OCI-LY3 (cell line): ENCODE results near the gene DUOX2.
A peak's percentile ranks its signal among the peaks of the same experiment; 100 is the strongest.
"Not testable (repeated sequence)": the region's sequence is repeated elsewhere in the genome, so short reads cannot be mapped to it uniquely, and the experiment has no call there.

Source experiments
- H2AFZ ChIP-seq: fragments of 200-600, 300-600 bp; shearing (Covaris generic); 2 replicates; pipeline ENCODE4 v1.6.0; 2014; ENCODE audit warnings: antibody characterized with exemption, low read depth, low read length
- H3K27ac ChIP-seq: fragments of 200-600, 300-600 bp; sonication (generic); 2 replicates; pipeline ENCODE4 v1.5.1; 2014; ENCODE audit warnings: mild to moderate bottlenecking, low read length, moderate library complexity, mixed read lengths
- H3K27me3 ChIP-seq: fragments of 200-600, 300-600 bp; sonication (generic); 2 replicates; pipeline ENCODE4 v1.6.1; 2014; ENCODE audit warnings: low read depth, low read length, mixed read lengths
- H3K36me3 ChIP-seq: fragments of 200-600, 300-600 bp; sonication (generic); replicated peaks from 2 replicates; pipeline ENCODE3; 2014; ENCODE audit warnings: low read depth, low read length, mixed read lengths
- H3K4me1 ChIP-seq: fragments of 300-600, 200-600 bp; sonication (generic); 2 replicates; pipeline ENCODE4 v1.6.1; 2014; ENCODE audit warnings: low read length, mixed read lengths
- H3K4me2 ChIP-seq: fragments of 200-600, 300-600 bp; sonication (generic); 2 replicates; pipeline ENCODE4 v1.6.1; 2014; ENCODE audit warnings: low read length, mixed read lengths
- H3K4me3 ChIP-seq: fragments of 300-600, 200-600 bp; sonication (generic); 2 replicates; pipeline ENCODE4 v1.5.1; 2014; ENCODE audit warnings: antibody characterized with exemption, mild to moderate bottlenecking, low read length, moderate library complexity
- H3K79me2 ChIP-seq: fragments of 300-600, 200-600 bp; shearing (Covaris generic); 2 replicates; pipeline ENCODE4 v1.6.1; 2014; ENCODE audit warnings: mild to moderate bottlenecking, low read length, mixed read lengths
- H3K9ac ChIP-seq: fragments of 300-600, 200-600 bp; shearing (Covaris generic); 2 replicates; pipeline ENCODE4 v1.6.0; 2014; ENCODE audit warnings: mild to moderate bottlenecking, low read length, moderate library complexity
- H3K9me3 ChIP-seq: fragments of 200-600, 300-600 bp; shearing (Covaris generic); 2 replicates; pipeline ENCODE4 v1.6.1; 2014; ENCODE audit warnings: low read length, mixed read lengths; ENCODE audit not compliant: insufficient read depth
- H4K20me1 ChIP-seq: fragments of 200-600, 300-600 bp; sonication (generic); 2 replicates; pipeline ENCODE4 v1.6.1; 2016; ENCODE audit warnings: low read length, mixed read lengths; ENCODE audit not compliant: insufficient read depth
- EZH2phosphoT487 ChIP-seq: fragments of 200-600 bp; shearing (Covaris generic); IDR thresholded peaks from 2 replicates; pipeline ENCODE4 v1.6.1; 2018; ENCODE audit warnings: antibody characterized with exemption, mixed run types, low read depth
- TF ChIP-seq, protein P1 (sequence below): fragments of 200-600, 300-600 bp; sonication (generic); IDR thresholded peaks from 2 replicates; pipeline ENCODE4 v1.5.1; 2014; ENCODE audit warnings: antibody characterized with exemption, low read length, low read depth

DUOX2 gene

DNA sequence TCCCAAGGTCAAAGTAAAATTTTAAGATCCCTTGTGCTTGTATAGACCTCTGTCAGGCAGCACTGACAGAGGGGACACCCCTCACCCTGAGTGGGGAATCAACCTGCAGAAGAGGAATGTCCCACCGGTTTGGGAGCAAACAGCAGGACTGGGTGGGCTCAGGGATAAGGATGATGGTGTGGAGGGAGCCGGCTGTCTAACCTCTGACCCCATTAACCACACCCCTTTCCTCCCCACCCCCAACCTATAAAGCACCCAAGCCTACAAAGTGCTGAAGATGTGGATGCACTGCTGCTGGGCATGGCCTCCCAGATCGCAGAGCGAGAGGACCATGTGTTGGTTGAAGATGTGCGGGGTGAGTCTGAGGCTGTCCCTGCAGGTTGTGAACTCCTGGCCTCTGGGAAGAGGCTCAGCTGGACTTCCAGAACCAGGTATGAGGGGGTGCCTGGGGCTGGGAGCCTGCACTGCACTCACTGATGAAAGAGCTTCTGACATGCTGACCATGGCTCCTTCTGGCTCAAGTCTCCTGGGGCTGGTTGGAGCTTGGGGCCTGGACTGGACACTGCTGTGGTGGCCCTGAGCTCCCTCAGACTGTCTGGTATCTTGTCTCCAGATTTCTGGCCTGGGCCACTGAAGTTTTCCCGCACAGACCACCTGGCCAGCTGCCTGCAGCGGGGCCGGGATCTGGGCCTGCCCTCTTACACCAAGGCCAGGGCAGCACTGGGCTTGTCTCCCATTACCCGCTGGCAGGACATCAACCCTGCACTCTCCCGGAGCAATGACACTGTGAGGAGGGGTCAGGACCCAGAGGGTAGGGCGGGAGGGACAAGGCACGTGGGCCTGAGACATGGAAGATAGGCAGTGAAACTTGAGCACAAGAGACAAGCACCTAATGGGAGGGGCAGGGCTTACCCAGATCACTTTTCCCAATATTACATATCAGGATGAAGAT is 25.1 kb upstream of the DUOX2 start:
- Histone ChIP-seq H3K79me2 (no peaks in the 10 kb centered on the region), H3K36me3 (no peaks in the 10 kb centered on the region), H4K20me1 (no peaks in the 10 kb centered on the region), H3K27me3 (no peaks in the 10 kb centered on the region), H3K27ac (no peak overlapping the region), H2AFZ (no peak overlapping the region), H3K4me2 (no peak overlapping the region), H3K4me3 (no peak overlapping the region), H3K9ac (no peak overlapping the region), H3K4me1 (no peaks in the 10 kb centered on the region), H3K9me3 (no peaks in the 10 kb centered on the region)
- TF ChIP-seq EZH2phosphoT487: no peak
- TF ChIP-seq, protein P1, sequence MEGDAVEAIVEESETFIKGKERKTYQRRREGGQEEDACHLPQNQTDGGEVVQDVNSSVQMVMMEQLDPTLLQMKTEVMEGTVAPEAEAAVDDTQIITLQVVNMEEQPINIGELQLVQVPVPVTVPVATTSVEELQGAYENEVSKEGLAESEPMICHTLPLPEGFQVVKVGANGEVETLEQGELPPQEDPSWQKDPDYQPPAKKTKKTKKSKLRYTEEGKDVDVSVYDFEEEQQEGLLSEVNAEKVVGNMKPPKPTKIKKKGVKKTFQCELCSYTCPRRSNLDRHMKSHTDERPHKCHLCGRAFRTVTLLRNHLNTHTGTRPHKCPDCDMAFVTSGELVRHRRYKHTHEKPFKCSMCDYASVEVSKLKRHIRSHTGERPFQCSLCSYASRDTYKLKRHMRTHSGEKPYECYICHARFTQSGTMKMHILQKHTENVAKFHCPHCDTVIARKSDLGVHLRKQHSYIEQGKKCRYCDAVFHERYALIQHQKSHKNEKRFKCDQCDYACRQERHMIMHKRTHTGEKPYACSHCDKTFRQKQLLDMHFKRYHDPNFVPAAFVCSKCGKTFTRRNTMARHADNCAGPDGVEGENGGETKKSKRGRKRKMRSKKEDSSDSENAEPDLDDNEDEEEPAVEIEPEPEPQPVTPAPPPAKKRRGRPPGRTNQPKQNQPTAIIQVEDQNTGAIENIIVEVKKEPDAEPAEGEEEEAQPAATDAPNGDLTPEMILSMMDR: no peak

DNA sequence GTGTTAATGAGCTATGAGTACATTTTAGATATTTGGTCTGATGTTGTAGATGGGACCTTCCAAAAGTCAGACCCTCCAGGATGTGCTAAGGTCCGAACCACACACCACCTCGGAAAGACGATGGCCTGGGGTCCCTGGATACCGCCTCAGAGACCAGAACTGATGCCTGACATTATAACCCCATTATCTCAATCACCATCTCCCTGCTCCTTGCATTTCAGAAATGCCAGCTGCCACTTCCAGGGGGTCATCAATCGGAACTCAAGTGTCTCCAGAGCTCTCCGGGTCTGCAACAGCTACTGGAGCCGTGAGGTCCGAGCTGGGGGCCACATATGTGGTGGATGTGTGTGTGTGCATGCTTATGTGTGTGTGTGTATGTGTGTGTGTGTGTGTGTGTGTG is 23.7 kb upstream of the DUOX2 start:
- Histone ChIP-seq H3K9ac (no peak overlapping the region), H3K36me3 (no peaks in the 10 kb centered on the region), H2AFZ (no peak overlapping the region), H3K9me3 (no peaks in the 10 kb centered on the region), H3K4me2 (no peak overlapping the region), H3K27me3 (no peaks in the 10 kb centered on the region), H4K20me1 (no peaks in the 10 kb centered on the region), H3K27ac (no peak overlapping the region), H3K4me1 (no peaks in the 10 kb centered on the region), H3K79me2 (no peaks in the 10 kb centered on the region), H3K4me3 (no peak overlapping the region)
- TF ChIP-seq EZH2phosphoT487: no peak
- TF ChIP-seq, protein P1: no peak

DNA sequence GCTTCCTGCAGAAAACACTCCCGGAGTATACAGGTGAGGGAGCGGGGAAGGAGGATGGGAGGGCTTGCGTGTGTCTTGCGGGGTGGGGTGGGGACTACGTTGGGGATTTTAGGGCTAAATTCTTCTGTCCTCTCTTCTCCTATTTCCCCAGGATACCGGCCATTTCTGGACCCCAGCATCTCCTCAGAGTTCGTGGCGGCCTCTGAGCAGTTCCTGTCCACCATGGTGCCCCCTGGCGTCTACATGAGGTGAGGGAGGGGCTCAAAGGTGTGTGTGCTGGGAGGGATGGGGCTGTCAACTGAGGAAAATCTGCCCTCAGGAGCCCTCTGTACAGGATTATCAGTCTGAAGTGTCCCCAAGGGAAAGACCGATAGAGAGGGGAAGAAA is 22.4 kb upstream of the DUOX2 start:
- no peaks in the 10 kb centered on the region for H3K9me3 ChIP-seq
- TF ChIP-seq, protein P1: peak; percentile 14; the same call in 1 of the 2 replicates
- no peak for TF ChIP-seq EZH2phosphoT487
- H3K9ac ChIP-seq: no peak overlapping the region
- no peak overlapping the region for H3K4me2 ChIP-seq
- H3K4me3 ChIP-seq: no peak overlapping the region
- no peaks in the 10 kb centered on the region for H3K4me1 ChIP-seq
- no peaks in the 10 kb centered on the region for H4K20me1 ChIP-seq
- no peaks in the 10 kb centered on the region for H3K27me3 ChIP-seq
- H3K79me2 ChIP-seq: no peaks in the 10 kb centered on the region
- H3K36me3 ChIP-seq: no peaks in the 10 kb centered on the region
- H2AFZ ChIP-seq: no peak overlapping the region
- H3K27ac ChIP-seq: no peak overlapping the region

DNA sequence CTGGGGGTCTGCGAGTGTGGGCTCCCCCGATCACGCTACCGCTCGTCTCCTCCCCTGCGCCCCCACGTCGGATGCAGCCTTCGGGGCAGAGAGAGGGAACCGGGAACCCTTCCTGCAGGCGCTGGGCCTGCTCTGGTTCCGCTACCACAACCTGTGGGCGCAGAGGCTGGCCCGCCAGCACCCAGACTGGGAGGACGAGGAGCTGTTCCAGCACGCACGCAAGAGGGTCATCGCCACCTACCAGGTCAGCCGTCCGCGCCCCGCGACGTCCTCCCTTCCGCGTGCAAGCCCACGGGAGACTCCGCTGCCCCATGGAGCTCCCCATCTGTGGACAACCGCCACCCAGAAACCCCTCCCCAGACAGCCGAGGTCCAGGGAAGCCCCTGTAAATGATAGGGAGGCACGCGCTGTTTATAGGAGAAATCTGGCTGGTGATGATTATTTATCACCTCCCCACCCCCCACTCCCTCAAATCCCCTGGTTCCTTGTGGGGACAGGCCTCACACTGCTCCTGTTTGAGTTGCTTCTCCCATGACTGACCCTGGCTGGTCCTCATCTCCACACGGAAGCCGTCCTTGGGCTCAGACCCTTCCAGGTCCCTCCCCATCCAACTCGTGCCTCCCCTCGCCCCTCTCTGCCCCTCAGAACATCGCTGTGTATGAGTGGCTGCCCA is 21.9 kb upstream of the DUOX2 start:
- not testable (repeated sequence) for H3K4me2 ChIP-seq, H3K27me3 ChIP-seq, H3K9me3 ChIP-seq, H3K4me1 ChIP-seq, H2AFZ ChIP-seq, H3K36me3 ChIP-seq, H3K4me3 ChIP-seq, H3K9ac ChIP-seq, H4K20me1 ChIP-seq, H3K27ac ChIP-seq, H3K79me2 ChIP-seq
